Measurements from ENCODE around the gene SPECC1.
A peak's percentile ranks its signal among the peaks of the same experiment; 100 is the strongest.
"Not testable (repeated sequence)": the region's sequence is repeated elsewhere in the genome, so short reads cannot be mapped to it uniquely, and the experiment has no call there.

Gene SPECC1

DNA sequence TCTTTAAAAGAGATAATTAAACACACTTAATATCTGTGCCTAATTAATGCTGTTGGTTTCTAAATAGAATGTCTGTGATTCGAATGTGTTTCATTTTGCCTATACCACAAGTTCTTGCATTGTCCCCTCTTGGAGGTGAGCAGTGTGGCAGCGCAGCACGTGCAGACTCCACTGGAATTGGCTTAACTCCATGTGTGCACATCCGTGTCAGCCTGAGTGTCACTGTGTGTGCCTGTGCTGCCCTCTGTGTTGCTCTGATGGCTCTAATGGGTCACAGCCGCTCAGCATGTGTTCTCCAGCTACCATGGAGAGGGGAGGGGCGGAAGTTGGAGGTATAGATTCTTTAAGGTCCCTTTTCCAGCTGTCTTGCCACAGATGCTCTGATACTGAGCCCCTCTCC lies 226.6 kb downstream of the SPECC1 start:
- DNase-seq (ENCODE audit: low read depth): no peak

DNA sequence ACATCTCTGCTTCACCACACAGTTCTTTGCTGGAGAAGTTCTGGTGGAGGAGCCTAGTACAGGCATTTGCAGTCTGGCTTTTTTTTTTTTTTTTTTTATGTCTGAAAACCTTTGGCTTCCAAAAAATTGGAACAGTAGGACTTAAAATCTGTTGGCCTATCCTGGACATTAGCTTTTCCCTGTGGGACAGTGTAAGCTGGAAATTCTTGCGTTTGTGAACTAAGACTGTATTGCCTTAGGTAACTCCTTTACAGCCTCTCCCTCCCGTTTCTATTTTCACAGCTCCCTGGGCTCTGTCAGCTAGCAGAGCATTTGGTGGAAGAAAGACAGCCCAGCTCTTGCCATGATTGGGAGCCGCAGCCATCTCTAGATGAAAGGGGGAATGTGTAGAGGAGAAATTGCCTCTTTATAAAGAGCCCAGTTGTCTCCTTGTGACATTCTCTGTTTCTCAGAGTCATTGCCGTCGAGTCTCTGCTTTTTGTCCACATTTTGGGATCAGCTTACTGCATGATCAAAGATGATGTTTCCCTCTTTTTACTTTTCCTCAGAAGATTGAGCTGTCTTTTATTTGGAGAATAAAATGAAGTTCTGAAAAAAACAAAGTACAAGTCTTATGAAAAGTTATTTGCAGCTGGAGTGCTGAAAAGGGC lies 227.5 kb downstream of the SPECC1 start:
- no peak for DNase-seq (ENCODE audit: low read depth)

DNA sequence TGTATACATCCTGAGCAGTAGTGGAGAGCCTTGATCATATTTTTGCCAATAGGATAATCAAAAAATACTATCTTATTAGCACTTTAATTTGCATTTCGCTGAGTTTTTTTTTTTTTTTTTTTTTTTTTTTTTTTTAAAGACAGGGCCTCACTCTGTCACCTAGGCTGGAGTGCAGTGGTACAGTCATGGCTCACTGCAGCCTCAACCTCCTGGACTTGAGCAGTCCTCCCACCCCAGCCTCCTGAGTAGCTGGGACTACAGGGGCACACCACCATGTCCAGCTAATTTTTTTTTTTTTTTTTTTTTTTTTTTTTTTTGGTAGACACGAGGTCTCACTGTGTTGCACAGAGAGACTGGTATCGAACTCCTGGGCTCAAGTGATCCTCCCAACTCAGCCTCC lies 230.6 kb downstream of the SPECC1 start:
- DNase-seq (ENCODE audit: low read depth): not testable (repeated sequence)

DNA sequence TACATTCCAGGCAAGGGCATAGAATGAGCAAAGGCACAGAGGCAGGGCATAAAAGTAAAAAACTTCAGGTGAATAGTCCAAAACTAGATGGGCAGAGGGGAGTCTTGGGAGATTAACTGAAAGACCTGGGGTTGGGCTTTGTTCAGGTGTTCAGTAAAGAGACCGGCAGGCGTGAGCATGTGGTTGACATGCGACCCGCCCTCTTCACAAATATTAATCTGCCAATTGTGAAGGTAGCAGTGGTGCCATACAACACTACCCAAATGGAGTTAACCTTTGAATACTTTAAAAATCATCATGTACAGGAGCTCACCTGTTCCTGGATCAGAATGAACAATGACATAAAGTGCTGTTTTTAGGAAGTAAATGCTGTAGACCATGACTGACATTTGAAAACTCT lies 232.7 kb downstream of the SPECC1 start:
- no peak for DNase-seq (ENCODE audit: low read depth)

DNA sequence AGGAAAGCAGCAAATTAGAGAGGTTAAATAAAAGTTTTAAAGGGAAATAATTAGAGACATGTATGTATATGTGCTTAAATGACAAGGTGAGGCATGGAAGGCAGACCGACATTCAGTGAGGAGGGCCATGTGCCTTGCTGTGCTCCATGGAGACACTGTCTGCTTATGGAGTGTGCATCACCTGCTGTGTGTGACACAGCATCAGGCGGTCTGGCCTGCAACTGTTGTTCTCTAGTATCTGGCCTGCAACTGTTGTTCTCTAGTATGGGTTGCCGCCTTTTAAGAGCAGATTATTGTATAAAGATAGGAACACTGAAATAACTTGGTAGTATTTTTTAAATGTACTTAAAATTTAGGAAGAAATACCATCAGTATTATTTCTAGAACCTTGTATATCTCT lies 233.1 kb downstream of the SPECC1 start:
- no peak for DNase-seq (ENCODE audit: low read depth)

DNA sequence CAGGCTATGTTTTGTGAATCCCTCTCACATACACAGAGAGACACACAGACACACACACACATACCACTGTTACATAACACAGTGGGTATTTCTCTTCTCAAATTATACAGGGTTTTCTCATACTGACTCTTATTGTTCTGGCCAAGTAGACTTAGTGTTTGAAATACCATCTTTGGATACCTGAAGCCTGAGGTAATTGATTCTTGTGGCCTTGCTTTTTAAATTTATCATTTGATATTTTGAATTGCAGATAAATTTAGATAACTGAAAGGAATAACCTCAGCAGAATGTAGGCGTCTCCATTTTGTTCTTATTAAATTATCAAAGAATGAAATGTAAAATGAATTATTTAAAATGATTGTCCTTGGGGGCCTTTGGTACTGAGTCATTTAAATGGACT lies 234.4 kb downstream of the SPECC1 start:
- no peak for DNase-seq (ENCODE audit: low read depth)

DNA sequence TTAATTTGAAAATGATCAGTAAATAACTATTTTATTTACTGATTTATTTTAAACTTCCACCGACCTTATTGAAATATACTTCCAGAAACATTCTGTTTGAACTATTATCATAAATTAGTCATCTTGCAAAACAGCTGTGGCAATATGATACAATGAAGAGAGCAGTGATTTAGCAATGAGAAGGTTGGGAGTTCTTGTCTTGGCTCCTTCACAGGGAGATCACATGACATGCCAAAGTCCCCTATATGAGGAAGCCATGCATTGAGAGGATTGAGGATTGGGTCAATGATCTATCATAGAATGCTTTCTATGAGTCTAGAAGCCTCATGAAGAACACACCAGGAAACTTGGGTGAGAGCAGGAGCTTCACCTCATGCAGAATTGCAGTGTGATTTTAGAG lies 235.5 kb downstream of the SPECC1 start:
- DNase-seq (ENCODE audit: low read depth): no peak

DNA sequence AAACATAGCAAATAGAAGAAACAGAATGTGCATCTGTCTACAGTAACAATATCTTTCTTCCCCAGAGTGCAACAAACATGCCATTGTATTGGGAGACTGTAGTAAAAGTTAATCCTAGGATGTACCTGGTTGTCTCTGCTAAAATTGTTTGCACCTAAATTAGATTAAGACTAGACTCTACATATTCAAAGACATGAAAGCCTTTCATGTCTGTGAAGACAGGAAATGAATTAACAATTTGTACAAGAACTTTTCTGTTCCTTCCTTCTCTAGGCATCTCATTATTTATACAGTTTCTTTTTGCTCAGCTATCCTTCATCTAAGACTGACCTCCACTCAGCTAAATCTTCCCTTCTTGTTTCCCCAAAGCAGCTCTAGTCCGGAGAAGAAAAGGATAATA lies 237.5 kb downstream of the SPECC1 start:
- no peak for DNase-seq (ENCODE audit: low read depth)

DNA sequence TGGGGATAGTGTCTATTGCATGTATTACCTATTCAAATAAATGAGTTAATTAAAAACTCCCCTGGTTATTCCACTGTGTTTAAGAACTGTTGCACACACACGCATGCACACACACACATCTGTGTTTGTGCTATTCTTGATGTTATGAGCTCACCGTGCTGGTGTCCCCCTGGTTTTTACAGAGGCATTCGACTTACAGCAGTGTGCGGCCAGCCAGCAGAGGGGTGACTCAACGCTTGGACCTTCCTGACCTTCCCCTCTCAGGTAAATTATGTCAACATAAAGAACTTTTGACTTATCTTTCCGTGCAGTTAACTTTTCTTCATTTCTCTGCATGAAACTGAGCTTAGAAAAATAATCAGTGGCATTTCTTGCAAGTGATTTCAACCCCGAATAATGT lies 244.2 kb downstream of the SPECC1 start:
- no peak for DNase-seq (ENCODE audit: low read depth)

DNA sequence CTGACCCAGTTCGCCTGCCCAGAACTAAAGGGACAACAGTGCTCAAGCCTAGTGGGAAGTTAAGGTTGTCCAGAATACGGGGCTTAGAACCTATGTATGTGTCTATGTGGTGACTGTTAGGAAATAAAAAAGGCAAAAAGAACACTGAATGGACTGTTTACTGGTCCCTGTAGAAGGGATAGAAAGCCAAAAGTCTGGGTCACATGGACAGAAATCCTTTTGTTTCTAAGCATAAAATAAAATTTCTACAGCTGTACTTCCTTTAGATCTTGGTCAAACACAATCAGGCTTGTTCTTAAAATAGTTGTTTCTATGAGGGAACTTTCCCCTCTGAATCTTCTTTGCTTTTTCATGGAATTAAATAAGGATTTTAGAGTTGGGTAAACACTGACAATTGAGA lies 245.4 kb downstream of the SPECC1 start:
- no peak for DNase-seq (ENCODE audit: low read depth)

DNA sequence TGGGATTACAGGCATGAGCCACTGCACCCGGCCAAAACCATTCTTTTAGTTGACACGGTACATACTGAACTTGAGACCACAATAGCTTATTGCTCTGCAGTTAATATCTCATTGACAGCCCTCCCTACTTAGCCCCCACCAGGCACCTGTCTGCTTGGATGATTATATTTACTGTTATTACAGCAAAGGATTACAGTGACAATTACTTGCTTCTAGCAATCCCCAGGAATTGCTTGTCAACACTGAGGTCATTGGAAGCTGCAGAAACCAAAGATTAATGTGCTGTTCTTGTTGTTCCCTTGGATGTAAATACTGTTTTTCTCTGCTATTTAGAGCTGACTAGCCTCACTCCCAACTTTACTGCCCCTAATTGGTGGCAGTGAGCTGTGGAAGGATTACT lies 247.0 kb downstream of the SPECC1 start:
- DNase-seq (ENCODE audit: low read depth): no peak

DNA sequence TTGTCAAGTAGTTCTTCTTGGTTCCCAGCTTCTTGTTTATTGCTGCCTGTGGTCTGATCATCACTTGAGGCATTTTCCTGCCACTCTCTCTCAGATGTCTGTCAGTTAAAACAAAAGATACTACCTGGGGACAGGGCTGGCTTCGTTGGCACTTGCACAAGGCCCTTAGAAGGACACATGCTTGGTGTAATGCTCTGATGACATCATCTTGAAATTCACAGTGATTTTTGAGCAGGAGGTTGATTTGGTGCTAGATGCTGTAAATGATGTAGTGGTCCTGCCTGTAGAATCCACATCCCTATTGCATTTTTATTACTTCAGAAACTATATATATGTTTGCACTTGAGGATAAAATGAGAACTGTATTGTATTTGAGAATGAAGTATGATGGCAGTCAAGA lies 247.8 kb downstream of the SPECC1 start:
- DNase-seq (ENCODE audit: low read depth): no peak

DNA sequence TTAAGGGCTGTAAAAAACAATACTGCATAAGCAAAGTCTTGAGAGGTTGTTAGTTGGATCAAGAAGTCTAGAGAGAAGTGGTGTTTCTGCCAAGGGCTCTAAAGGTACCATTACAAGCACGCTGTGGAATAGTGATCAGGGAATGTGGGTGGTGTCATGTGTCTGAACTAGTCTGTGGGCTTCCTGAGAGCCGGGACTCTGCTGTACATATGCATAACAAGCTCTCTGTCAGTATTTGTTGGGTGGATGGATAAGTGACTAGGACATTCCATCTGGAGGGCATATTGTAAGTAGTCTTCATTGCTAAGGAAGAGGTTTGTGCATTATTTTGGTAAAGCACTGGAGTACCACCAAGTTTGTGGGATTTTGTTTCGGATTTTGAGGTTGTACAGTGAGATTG lies 248.6 kb downstream of the SPECC1 start:
- no peak for DNase-seq (ENCODE audit: low read depth)

DNA sequence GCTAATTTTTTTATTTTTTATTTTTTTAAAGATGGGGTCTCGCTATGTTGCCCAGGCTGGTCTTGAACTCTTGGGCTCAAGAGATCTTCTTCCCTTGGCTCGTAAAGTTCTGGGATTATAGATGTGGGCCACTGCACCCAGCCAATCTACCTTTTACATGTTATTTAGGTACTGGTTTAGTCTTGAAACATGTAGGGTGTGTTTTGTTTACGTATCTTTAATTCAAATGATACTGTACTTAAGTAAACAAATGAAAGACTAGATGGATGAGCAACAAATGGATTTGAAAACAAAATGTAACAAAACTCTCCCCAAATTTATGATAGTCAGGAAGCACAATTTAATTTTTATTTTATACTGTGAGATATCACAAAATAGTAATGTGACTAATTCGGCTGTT lies 250.5 kb downstream of the SPECC1 start:
- DNase-seq (ENCODE audit: low read depth): no peak

DNA sequence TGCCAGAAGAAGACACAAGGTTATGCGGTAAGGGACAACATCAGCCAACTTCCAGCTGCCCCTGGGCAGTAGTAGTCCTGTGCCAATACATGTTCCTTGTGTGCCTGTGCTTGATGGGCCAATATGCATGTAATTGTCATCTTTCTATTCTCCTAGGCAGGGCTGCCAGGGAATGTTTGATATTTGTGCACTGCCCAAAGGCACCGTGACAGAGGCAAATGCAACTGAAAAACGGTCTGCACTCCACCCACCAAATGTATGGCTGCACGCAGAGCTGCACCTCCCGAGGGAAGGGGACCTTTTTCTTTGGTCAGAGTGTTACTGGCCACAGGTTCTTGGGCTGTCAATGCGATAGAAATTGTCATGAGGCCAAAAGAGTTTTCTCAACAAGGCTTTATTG lies 251.1 kb downstream of the SPECC1 start:
- DNase-seq (ENCODE audit: low read depth): no peak

DNA sequence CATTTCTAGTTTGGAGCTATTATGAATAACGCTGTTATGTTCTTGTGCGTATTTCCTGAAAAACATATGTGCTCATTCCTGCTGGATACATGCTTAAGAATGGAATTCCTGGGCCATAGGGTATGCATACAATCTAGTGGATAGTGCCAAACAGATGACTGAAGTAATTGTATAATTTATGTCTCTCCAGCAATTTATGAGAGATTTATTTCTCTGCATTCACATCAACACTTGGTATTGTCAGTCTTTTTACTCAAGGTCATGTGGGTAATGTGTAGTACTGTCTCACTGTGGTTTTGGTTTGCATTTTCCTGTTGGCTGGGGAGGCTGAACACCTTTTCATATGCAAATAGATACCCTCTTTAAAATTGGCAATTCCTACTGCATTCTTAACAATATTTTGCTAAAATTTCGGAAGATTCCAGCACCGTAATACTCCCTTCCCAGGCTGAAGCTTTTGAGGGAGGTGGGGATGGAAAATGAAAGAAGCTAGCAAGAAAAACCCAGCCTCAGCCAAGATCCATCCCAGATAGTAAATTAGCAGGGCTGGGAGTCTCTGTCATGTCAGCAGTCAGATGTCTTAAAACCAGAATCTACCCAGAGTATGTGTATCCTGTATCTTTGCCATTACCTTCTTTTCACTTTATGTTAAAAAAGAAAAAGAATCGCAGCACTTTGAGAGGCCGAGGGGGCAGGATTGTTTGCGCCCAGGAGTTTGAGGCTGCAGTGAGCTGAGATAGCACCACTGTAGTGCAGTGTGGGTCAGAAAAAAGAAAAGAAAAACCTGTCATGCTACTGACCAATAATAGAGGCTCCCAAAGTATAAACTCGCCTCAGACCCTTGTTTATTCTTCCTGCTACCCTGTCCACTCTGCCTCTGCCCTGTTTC lies 253.3 kb downstream of the SPECC1 start:
- no peak for DNase-seq (ENCODE audit: low read depth)

DNA sequence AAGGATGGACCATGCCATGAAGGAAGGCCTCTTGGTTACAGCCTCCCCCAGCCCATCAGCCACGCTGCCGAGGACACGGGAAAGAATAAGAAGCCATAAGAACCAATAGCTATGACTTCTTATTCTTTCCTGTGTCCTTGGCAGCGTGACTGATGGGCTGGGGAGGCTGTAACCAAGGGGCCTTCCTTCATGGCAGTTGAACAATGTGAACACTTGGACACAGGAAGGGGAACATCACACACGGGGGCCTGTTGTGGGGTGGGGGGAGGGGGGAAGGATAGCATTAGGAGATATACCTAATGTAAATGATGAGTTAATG lies 253.9 kb downstream of the SPECC1 start:
- not testable (repeated sequence) for DNase-seq (ENCODE audit: low read depth)

DNA sequence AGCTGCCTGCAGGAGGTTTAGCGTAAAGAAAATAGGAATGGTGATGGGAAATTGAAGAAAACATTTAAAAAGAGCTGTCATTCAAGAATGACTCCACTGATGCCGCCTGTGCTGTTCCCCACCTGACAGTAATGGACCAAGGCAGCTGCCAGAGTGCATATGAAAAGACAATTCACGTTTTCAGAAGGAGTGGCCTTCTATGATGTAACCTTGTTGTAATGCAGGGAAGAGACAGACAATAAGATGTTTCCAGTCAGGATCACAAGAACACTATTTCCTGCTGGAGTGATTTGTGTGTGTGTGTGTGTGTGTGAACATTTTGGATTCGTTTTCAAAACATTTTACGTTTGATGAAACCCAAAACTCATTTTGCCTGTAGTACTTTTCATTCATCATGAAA lies 254.4 kb downstream of the SPECC1 start:
- DNase-seq (ENCODE audit: low read depth): no peak

DNA sequence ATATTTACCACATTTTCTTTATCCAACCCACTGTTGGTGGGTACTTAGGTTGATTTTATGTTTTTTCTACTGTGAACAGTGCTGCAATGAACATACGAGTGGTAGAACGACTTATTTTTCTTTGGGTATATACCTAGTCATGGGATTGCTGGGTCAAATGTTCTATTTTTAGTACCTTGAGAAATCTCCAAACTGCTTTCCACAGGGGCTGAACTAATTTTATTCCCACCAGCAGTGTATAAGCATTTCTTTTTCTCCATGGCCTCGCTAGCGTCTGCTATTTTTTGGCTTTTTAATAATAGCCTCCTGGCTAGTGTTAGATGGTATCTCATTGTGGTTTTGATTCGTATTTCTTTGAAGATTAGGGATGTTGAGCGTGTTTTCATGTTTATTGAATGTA lies 255.8 kb downstream of the SPECC1 start:
- no peak for DNase-seq (ENCODE audit: low read depth)

DNA sequence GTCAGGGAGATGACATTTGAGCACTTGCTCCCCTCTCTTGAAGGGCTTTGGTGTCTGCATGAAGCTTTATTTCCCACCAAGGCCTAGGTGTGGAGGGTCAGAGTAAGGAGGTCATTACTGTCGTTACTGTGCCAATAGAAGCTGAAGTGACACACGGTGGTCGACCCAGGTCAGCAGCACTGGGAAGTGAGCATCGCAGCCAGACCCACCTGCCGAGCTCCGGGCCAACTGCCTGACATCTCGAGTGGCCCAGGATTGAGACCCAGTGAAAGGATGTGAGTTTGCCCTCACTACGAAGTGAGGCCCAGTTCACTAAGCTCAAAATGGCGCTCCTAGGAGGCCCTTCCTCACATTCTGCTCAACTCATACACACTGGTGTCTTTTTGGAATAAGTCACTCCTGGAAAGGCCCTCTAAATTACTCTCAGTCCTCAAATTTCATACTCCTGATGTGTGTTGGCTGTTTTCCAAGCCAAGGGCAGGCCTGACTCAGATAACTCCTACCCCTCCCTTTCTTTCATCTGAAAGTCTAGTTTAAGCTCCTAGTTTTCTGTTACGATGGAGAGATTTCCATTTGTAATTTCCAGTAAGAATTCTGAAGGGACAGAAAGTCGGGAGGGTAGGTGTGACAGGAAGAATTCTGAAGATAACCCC lies 257.8 kb downstream of the SPECC1 start:
- no peak for DNase-seq (ENCODE audit: low read depth)

DNA sequence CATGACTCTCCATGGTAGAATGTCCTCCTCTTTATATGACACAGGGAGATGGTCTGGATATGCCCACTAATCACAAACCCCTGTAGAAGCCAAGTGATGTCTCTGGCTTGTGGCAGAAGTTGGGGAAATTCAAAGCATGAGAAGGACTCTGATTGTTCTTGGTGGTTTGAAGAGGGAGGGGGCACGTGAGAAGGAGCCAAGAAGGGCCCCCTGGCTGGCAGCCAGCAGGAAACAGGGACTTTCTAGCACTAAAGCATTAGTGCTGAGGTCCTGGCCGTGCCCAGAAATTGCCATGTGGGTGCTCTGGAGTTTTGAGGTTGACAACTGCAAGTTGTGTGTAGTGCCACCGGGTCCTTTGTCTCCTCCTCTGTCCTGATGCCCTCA lies 258.3 kb downstream of the SPECC1 start:
- peak; percentile 13 for DNase-seq (ENCODE audit: low read depth)

DNA sequence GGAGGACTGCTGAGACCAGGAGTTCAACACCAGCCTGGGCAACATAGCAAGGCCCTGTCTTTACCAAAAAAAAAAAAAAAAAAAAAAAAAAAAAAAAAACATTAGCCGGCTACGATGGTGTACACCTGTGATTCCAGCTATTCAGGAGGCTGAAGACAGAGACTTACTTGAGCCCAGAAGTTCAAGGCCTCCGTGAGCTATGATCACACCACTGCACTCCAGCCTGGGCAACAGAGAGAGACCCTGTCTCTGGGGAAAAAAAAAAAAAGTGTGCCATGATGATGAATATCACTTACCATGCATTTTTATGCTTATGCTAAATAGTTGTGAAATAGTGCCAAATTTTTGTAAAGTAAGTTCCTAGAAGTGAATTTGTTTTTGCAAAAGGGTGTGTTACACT lies 261.2 kb downstream of the SPECC1 start:
- DNase-seq (ENCODE audit: low read depth): no peak

DNA sequence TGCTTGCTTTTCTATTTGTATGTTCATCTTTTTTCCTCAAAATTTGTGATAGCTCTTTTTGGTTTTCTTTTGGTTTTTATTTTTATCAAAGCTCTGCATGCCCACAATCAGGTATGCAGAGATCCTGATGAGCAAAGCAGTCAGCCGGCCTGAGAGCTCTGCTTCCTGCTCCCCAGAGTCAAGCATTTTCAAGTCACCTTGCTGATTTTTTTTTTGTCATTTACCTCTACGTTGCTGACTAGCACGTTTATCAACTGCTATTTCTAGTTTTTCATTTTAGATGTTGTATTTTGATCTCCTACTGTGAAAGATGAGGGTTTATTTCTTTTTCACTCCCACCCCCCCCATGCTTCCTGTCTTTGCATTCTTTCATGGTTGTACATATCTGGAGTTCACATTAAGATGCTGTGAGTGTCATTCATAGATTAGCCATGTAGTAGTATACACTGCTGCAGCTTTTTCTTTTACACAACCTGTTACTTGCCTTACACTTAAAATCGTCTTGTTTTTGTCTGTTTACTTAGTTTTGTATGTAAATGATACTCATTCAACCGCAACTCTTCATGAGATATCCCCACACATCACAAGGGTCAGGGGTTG lies 262.0 kb downstream of the SPECC1 start:
- no peak for DNase-seq (ENCODE audit: low read depth)
